Effector memory CD4-positive, alpha-beta T cell (primary cell): Measurements from ENCODE around the gene ABHD1.
"Not testable (repeated sequence)": the region's sequence is repeated elsewhere in the genome, so short reads cannot be mapped to it uniquely, and the experiment has no call there.

Experiments used
- DNase-seq, 3 donors: peaks; one replicate each; pipeline ENCODE4 v3.0.0-alpha.2; 2020
- H3K27ac ChIP-seq: 2 replicates; pipeline ENCODE4 v1.7.0; 2013; ENCODE audit warnings: mild to moderate bottlenecking, low read length, moderate library complexity; ENCODE audit not compliant: insufficient read depth, poor library complexity, severe bottlenecking
- H3K27me3 ChIP-seq: replicated peaks from 2 replicates; pipeline ENCODE4 v1.7.0; 2013; ENCODE audit warnings: mild to moderate bottlenecking, low read length; ENCODE audit not compliant: insufficient read depth, control insufficient read depth, poor library complexity, severe bottlenecking
- H3K36me3 ChIP-seq: 2 replicates; pipeline ENCODE4 v1.7.0; 2013; ENCODE audit warnings: mild to moderate bottlenecking, low read length, moderate library complexity; ENCODE audit not compliant: control insufficient read depth, insufficient read depth
- H3K4me1 ChIP-seq: 2 replicates; pipeline ENCODE4 v1.7.0; 2013; ENCODE audit warnings: low read length, mild to moderate bottlenecking; ENCODE audit not compliant: control insufficient read depth, insufficient read depth, poor library complexity, severe bottlenecking
- H3K4me3 ChIP-seq: 2 replicates; pipeline ENCODE4 v1.7.0; 2013; ENCODE audit warnings: low read length, low read depth, mild to moderate bottlenecking; ENCODE audit not compliant: insufficient read depth, poor library complexity, severe bottlenecking
- H3K9me3 ChIP-seq: 2 replicates; pipeline ENCODE4 v1.7.0; 2013; ENCODE audit warnings: mild to moderate bottlenecking, low read length, moderate library complexity; ENCODE audit not compliant: control insufficient read depth

ABHD1 gene

GRCh38 chr2:27162151-27163121, 38.8 kb downstream of the ABHD1 start:
- no peak overlapping the region for H3K27ac ChIP-seq
- H3K4me3 ChIP-seq, result no peak overlapping the region
- H3K36me3 ChIP-seq, result no peaks in the 10 kb centered on the region
- no peaks in the 10 kb centered on the region for H3K9me3 ChIP-seq
- H3K4me1 ChIP-seq, result no peaks in the 10 kb centered on the region
- DNase-seq, result no peak
- no peaks in the 10 kb centered on the region for H3K27me3 ChIP-seq

GRCh38 chr2:27164960-27165763, 41.5 kb downstream of the ABHD1 start:
- H3K27ac ChIP-seq, result no peak overlapping the region
- no peaks in the 10 kb centered on the region for H3K4me1 ChIP-seq

GRCh38 chr2:27170581-27171337, 47.1 kb downstream of the ABHD1 start:
- H3K4me1 ChIP-seq, result no peaks in the 10 kb centered on the region
- no peaks in the 10 kb centered on the region for H3K27me3 ChIP-seq
- no peak overlapping the region for H3K27ac ChIP-seq
- H3K36me3 ChIP-seq, result no peaks in the 10 kb centered on the region
- H3K4me3 ChIP-seq, result no peak overlapping the region
- DNase-seq, result no peak
- no peaks in the 10 kb centered on the region for H3K9me3 ChIP-seq

More at GRCh38 chr2:27164960-27165763, 41.5 kb downstream of the ABHD1 start:
- DNase-seq, result no peak
- H3K9me3 ChIP-seq, result no peaks in the 10 kb centered on the region
- no peaks in the 10 kb centered on the region for H3K36me3 ChIP-seq
- H3K4me3 ChIP-seq, result no peak overlapping the region
- no peaks in the 10 kb centered on the region for H3K27me3 ChIP-seq

- Histone ChIP-seq H3K9me3 (no peaks in the 10 kb centered on the region), H3K36me3 (no peaks in the 10 kb centered on the region), H3K4me3 (no peak overlapping the region), H3K4me1 (no peaks in the 10 kb centered on the region), H3K27ac (no peak overlapping the region), H3K27me3 (no peaks in the 10 kb centered on the region)
- no peak for DNase-seq
These were observed 47.8 kb downstream of the ABHD1 start for GRCh38 chr2:27171351-27171848.

DNA sequence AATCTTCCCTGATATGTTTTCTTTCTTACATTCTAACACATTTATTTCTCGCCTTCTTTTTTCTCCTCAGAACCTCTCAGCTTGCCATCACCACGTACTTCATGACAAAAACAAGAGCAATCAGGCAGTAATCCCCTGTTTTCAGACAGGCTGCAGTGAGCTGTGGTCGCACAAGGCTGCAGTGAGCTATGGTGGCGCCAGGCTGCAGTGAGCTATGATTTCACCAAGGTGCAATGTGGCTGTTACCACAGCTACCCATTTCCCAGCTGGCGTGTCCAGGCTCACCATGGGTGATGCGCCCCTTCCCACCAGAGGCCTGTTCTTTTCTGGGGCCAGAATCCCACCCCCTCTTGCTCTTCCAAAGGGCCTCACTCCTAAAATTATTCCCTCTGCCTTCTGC, 51.0 kb downstream of the ABHD1 start:
- H3K27me3 ChIP-seq, result no peaks in the 10 kb centered on the region
- DNase-seq, result no peak

GRCh38 chr2:27175330-27175729, 51.7 kb downstream of the ABHD1 start:
- no peak for DNase-seq
- Histone ChIP-seq H3K36me3 (no peaks in the 10 kb centered on the region), H3K27me3 (no peaks in the 10 kb centered on the region), H3K27ac (no peak overlapping the region), H3K4me1 (no peaks in the 10 kb centered on the region), H3K4me3 (no peak overlapping the region), H3K9me3 (no peaks in the 10 kb centered on the region)

More for the DNA sequence above, 51.0 kb downstream of the ABHD1 start:
- H3K9me3 ChIP-seq, result no peaks in the 10 kb centered on the region
- H3K4me1 ChIP-seq, result no peaks in the 10 kb centered on the region
- H3K4me3 ChIP-seq, result no peak overlapping the region
- H3K36me3 ChIP-seq, result no peaks in the 10 kb centered on the region
- H3K27ac ChIP-seq, result no peak overlapping the region

GRCh38 chr2:27175781-27176180, 52.2 kb downstream of the ABHD1 start:
- H3K4me1 ChIP-seq, result not testable (repeated sequence)

DNA sequence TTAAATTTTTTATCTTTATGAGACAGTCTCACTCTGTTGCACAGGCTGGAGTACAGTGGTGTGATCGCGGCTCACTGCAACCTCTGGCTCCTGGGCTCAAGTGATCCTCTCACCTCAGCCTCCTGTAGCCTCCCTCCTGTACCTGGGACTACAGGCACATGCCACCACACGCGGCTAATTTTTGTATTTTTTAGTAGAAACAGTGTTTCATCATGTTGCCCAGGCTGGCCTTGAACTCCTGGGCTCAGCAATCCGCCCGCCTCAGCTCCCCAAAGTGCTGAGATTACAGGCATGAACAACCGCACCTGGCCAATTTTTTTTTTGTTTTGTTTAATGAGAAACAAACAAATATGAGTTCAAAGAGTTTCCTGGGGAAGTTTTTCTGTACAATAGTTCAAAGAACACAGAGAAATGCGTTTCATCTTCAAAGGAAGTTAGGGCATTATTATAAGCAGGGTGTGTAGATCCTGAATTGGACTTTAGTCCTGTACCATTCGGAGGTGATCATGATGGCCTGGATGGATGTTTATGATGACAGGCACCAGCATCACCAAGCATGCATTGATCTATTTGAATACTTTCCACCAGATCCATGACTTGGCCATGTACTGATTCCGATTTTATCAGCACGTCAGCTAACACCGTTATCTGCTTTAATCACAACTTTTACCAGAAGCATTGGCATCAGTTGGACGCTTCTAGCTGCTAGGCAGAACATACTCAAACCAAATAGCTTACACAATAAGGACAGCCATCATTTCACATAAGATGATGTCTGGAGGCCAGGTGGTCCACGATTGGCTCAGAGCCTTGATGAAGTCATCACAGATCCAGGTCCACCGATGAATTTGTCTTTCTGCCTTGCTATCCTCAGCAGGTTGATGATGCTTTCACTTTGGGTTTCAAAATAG, 54.1 kb downstream of the ABHD1 start:
- Histone ChIP-seq H3K4me3 (no peak overlapping the region), H3K4me1 (no peaks in the 10 kb centered on the region), H3K36me3 (no peaks in the 10 kb centered on the region), H3K27ac (no peak overlapping the region), H3K9me3 (no peaks in the 10 kb centered on the region), H3K27me3 (no peaks in the 10 kb centered on the region)
- no peak for DNase-seq

More at GRCh38 chr2:27175781-27176180, 52.2 kb downstream of the ABHD1 start:
- DNase-seq, H3K27ac ChIP-seq, H3K36me3 ChIP-seq, H3K4me3 ChIP-seq, H3K9me3 ChIP-seq, H3K27me3 ChIP-seq: not testable (repeated sequence)

DNA sequence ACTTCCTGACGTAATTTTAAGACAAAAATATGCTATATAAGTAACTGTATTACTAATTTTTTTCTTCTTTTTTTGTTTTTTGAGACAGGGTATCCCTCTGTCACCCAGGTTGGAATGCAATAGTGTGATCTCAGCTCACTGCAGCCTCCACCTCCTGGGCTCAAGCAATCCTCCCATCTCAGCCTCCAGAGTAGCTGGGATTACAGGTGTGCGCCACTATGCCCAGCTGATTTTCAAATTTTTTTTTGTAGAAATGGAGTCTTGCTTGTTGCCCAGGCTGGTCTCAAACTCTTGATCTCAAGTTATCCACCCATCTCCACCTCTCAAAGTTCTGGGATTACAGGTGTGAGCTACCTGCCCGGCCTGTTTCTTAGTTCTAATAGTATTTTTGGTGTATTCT, 54.9 kb downstream of the ABHD1 start:
- H3K9me3 ChIP-seq, result no peaks in the 10 kb centered on the region
- H3K27ac ChIP-seq, result no peak overlapping the region
- no peak for DNase-seq
- H3K27me3 ChIP-seq, result no peaks in the 10 kb centered on the region
- no peaks in the 10 kb centered on the region for H3K36me3 ChIP-seq
- no peaks in the 10 kb centered on the region for H3K4me1 ChIP-seq
- H3K4me3 ChIP-seq, result no peak overlapping the region
